Measurements from ENCODE around the gene MGAT1.

The MGAT1 gene

DNA sequence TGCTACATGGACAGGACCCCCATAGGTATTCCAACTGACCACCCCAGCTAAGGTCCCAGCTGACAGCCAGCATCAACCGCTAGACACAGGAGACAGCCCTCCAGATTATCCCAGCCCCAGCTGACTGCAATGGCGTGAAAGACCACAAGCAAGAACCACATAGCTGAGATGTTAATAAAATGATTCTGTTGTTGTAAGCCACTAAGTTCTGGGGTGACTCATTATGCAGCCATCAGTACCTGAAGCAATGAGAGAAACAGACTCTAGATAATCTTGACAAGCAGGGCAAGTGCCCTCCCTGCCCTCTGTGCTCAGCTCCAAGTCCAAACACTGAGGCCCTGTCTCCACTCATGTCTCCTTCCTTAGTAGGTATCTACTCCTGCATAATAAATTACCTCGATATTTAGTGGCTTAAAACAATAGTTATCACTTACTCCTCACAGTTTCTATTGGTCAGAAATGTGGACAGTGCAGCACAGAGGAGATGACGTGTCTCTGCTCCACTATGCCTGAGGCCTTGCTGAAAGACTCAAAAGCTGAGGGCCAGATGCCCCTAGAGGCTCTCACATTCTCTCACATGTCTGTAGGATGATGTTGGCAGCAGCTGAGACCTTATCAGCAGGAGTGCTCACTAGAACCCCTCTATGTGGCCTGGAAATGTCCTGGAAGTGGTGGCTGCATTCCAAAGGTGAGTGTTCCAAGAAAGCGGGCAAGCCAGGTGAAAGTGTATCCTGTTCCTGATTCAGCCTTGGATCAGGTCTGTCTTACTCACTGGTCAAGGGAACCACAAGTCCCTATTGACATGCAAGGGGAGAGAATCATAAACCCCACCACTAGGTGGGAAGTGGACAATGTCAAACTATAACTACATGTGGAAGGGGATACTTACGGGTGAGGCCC, 2.5 kb downstream of the MGAT1 start:
- Histone ChIP-seq H3K9ac (ENCODE audit: low read length) (no peak overlapping the region), H3K4ac (ENCODE audit: low read depth, low read length) (peak overlapping the region; percentile 80), H4K12ac (ENCODE audit: low read depth, low read length) (no peak overlapping the region), H4K91ac (ENCODE audit: low read depth, low read length) (no peak overlapping the region), H3K27me3 (ENCODE audit: insufficient read depth, low read length) (no peaks in the 10 kb centered on the region), H3K18ac (ENCODE audit: low read length) (no peak overlapping the region), H4K8ac (ENCODE audit: low read depth, low read length) (no peak overlapping the region), H2AK5ac (ENCODE audit: low read length) (no peak overlapping the region), H3K4me3 (ENCODE audit: low read depth, low read length) (no peak overlapping the region), H3K9me3 (ENCODE audit: insufficient read depth, low read depth, low read length) (no peaks in the 10 kb centered on the region), H3K14ac (ENCODE audit: low read length) (no peak overlapping the region), H3K27ac (ENCODE audit: low read depth, low read length) (peak overlapping the region; percentile 7), H2BK120ac (ENCODE audit: insufficient read depth, low read length, poor library complexity) (no peak overlapping the region), H3K79me2 (ENCODE audit: control insufficient read depth, insufficient read depth, low read length, poor library complexity) (peaks cover 29% of the 10 kb centered on the region), H3K4me2 (ENCODE audit: low read length) (peak overlapping the region; percentile 0), H3K4me1 (ENCODE audit: control insufficient read depth in 1 of 2, insufficient read depth in 2 of 2, low read length in 2 of 2) (peaks cover 33 to 43% of the 10 kb centered on the region in 2 experiments), H2AFZ (ENCODE audit: insufficient read depth, low read length, poor library complexity) (no peak overlapping the region), H3K79me1 (ENCODE audit: low read length) (peaks cover 16% of the 10 kb centered on the region), H2BK12ac (ENCODE audit: low read length) (no peak overlapping the region), H3K23ac (ENCODE audit: low read length) (no peak overlapping the region), H3K36me3 (ENCODE audit: control insufficient read depth in 1 of 2, insufficient read depth in 2 of 2, low read length in 2 of 2) (peaks cover 7 to 21% of the 10 kb centered on the region in 2 experiments), H2BK5ac (ENCODE audit: low read depth, low read length, poor library complexity) (no peak overlapping the region)
- peak; percentile 98 for DNase-seq
- no CpG with 5 or more reads among the region's 6 CpGs for WGBS (ENCODE audit: extremely low coverage, insufficient coverage, insufficient read length)

DNA sequence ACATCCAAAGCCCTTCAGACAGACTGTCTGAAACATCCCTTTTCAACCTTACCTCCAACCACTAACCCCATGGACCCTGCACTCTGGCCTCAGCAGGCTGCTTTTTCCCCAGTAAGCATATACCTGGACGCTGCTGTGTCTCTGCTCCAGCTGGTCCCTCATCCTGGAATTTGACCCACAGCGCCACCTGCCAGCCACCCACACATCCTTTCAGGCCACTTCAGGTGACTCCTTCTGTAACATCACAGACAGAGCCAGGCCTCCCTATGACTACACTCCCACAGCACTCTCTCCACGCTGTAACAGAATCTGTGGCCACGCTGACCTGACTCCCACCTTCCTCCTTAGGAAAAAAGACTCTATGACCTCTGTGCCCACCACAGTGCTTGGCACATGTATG, 3.4 kb downstream of the MGAT1 start:
- no peaks in the 10 kb centered on the region for H3K9me3 ChIP-seq (ENCODE audit: insufficient read depth, low read depth, low read length)
- no peak overlapping the region for H4K8ac ChIP-seq (ENCODE audit: low read depth, low read length)
- H3K14ac ChIP-seq (ENCODE audit: low read length): no peak overlapping the region
- H3K36me3 ChIP-seq (ENCODE audit: control insufficient read depth in 1 of 2, insufficient read depth in 2 of 2, low read length in 2 of 2): peaks cover 7 to 20% of the 10 kb centered on the region in 2 experiments
- H2BK5ac ChIP-seq (ENCODE audit: low read depth, low read length, poor library complexity): no peak overlapping the region
- H3K9ac ChIP-seq (ENCODE audit: low read length): no peak overlapping the region
- H3K79me2 ChIP-seq (ENCODE audit: control insufficient read depth, insufficient read depth, low read length, poor library complexity): peaks cover 29% of the 10 kb centered on the region
- H3K4me1 ChIP-seq (ENCODE audit: control insufficient read depth in 1 of 2, insufficient read depth in 2 of 2, low read length in 2 of 2): peaks cover 33 to 43% of the 10 kb centered on the region in 2 experiments
- H3K23ac ChIP-seq (ENCODE audit: low read length): no peak overlapping the region
- H2BK12ac ChIP-seq (ENCODE audit: low read length): no peak overlapping the region
- H3K4ac ChIP-seq (ENCODE audit: low read depth, low read length): peak overlapping the region; percentile 80
- peak; percentile 73 to 74 for DNase-seq
- WGBS (ENCODE audit: extremely low coverage, insufficient coverage, insufficient read length): no CpG with 5 or more reads among the region's 4 CpGs
- H2AK5ac ChIP-seq (ENCODE audit: low read length): no peak overlapping the region
- no peak overlapping the region for H2AFZ ChIP-seq (ENCODE audit: insufficient read depth, low read length, poor library complexity)
- no peak overlapping the region for H4K91ac ChIP-seq (ENCODE audit: low read depth, low read length)
- no peak overlapping the region for H4K12ac ChIP-seq (ENCODE audit: low read depth, low read length)
- H3K18ac ChIP-seq (ENCODE audit: low read length): no peak overlapping the region
- no peak overlapping the region for H3K4me2 ChIP-seq (ENCODE audit: low read length)
- H3K27ac ChIP-seq (ENCODE audit: low read depth, low read length): no peak overlapping the region
- no peak overlapping the region for H2BK120ac ChIP-seq (ENCODE audit: insufficient read depth, low read length, poor library complexity)
- H3K4me3 ChIP-seq (ENCODE audit: low read depth, low read length): no peak overlapping the region
- no peaks in the 10 kb centered on the region for H3K27me3 ChIP-seq (ENCODE audit: insufficient read depth, low read length)
- peaks cover 16% of the 10 kb centered on the region for H3K79me1 ChIP-seq (ENCODE audit: low read length)

DNA sequence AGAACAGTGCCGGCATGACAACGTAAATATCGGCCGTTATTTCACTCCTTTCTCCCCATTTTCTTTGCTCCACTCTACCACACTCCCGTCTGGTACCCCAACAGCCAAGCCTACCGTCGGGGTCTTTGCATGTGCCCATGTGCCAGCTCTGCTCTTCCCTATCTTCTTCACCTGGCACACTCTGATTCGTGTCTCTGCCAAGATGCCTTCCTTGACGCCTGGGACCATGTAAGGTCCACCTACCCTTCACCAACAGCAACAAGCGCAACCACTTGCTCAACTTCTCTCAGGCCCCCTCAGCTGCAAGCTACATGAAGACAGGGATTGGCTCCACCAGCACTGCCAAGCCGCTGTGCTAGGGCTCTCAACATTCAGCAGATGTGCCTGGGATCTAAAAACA, 4.4 kb downstream of the MGAT1 start:
- WGBS (ENCODE audit: extremely low coverage, insufficient coverage, insufficient read length): no CpG with 5 or more reads among the region's 11 CpGs
- no peak overlapping the region for H3K27ac ChIP-seq (ENCODE audit: low read depth, low read length)
- H3K4me2 ChIP-seq (ENCODE audit: low read length): no peak overlapping the region

DNA sequence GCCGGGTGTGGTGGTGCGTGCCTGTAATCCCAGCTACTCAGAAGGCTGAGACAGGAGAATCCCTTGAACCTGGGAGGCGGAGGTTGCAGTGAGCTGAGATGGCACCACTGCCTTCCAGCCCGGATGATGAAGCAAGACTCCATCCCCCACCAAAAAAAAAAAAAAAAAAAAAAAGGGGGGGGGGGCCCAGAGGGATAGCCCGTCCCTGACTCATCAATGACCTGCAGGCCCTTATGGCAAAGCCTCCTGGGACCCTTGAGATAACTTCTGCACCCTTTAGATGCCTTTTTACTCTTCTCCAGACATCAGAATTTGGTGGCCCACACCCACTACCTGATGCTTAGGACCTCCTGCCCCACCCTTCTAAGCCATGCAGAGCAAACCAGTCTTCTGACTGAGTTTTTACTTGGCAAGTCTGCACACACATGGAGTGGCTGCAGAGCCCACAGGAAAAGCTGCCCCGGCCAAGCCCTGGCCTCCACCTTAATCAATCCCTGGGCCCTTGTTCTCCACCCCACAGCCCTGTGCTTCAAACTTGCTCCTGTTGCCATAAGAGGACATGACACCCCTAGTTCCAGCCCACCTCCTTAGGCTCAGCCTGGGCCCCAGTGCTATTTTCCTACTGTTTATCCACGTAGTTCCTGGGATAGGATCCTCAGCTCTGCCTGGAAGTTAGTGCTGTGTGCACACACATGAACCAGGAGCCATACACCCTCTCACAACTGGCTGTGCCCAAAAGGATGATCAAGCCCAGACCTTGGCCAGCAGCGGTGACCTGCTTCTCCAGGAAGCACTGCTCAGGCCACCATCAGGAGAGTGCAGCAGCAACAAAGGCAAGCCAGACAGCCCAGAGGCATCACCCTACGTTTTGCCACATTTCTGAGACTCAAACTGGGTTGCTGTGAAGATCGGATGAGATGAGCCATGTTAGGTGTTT, 5.1 kb downstream of the MGAT1 start:
- Histone ChIP-seq H3K23ac (ENCODE audit: low read length) (no peak overlapping the region), H3K27me3 (ENCODE audit: insufficient read depth, low read length) (no peaks in the 10 kb centered on the region), H3K4me1 (ENCODE audit: control insufficient read depth in 1 of 2, insufficient read depth in 2 of 2, low read length in 2 of 2) (peaks cover 25 to 36% of the 10 kb centered on the region in 2 experiments), H3K4ac (ENCODE audit: low read depth, low read length) (peak overlapping the region; percentile 48), H3K36me3 (ENCODE audit: control insufficient read depth in 1 of 2, insufficient read depth in 2 of 2, low read length in 2 of 2) (peaks cover 12 to 27% of the 10 kb centered on the region in 2 experiments), H3K9ac (ENCODE audit: low read length) (no peak overlapping the region), H2BK120ac (ENCODE audit: insufficient read depth, low read length, poor library complexity) (no peak overlapping the region), H3K4me2 (ENCODE audit: low read length) (no peak overlapping the region), H2AFZ (ENCODE audit: insufficient read depth, low read length, poor library complexity) (no peak overlapping the region), H3K79me2 (ENCODE audit: control insufficient read depth, insufficient read depth, low read length, poor library complexity) (peaks cover 31% of the 10 kb centered on the region), H2AK5ac (ENCODE audit: low read length) (no peak overlapping the region), H4K12ac (ENCODE audit: low read depth, low read length) (no peak overlapping the region), H3K9me3 (ENCODE audit: insufficient read depth, low read depth, low read length) (no peaks in the 10 kb centered on the region), H4K91ac (ENCODE audit: low read depth, low read length) (no peak overlapping the region), H2BK12ac (ENCODE audit: low read length) (no peak overlapping the region), H3K4me3 (ENCODE audit: low read depth, low read length) (no peak overlapping the region), H3K79me1 (ENCODE audit: low read length) (peaks cover 5% of the 10 kb centered on the region), H3K18ac (ENCODE audit: low read length) (no peak overlapping the region), H3K14ac (ENCODE audit: low read length) (no peak overlapping the region), H3K27ac (ENCODE audit: low read depth, low read length) (no peak overlapping the region), H4K8ac (ENCODE audit: low read depth, low read length) (no peak overlapping the region), H2BK5ac (ENCODE audit: low read depth, low read length, poor library complexity) (no peak overlapping the region)
- WGBS (ENCODE audit: extremely low coverage, insufficient coverage, insufficient read length): no CpG with 5 or more reads among the region's 10 CpGs
- peak in 1 of 2 donors; percentile 62 for DNase-seq

More for the DNA sequence above, 4.4 kb downstream of the MGAT1 start:
- Histone ChIP-seq H3K9ac (ENCODE audit: low read length) (no peak overlapping the region), H4K8ac (ENCODE audit: low read depth, low read length) (no peak overlapping the region), H4K91ac (ENCODE audit: low read depth, low read length) (no peak overlapping the region), H2BK5ac (ENCODE audit: low read depth, low read length, poor library complexity) (no peak overlapping the region), H3K9me3 (ENCODE audit: insufficient read depth, low read depth, low read length) (no peaks in the 10 kb centered on the region), H3K23ac (ENCODE audit: low read length) (no peak overlapping the region), H2AK5ac (ENCODE audit: low read length) (no peak overlapping the region), H3K4ac (ENCODE audit: low read depth, low read length) (peak overlapping the region; percentile 48), H2BK12ac (ENCODE audit: low read length) (no peak overlapping the region), H2AFZ (ENCODE audit: insufficient read depth, low read length, poor library complexity) (no peak overlapping the region), H3K18ac (ENCODE audit: low read length) (no peak overlapping the region), H2BK120ac (ENCODE audit: insufficient read depth, low read length, poor library complexity) (no peak overlapping the region), H3K36me3 (ENCODE audit: control insufficient read depth in 1 of 2, insufficient read depth in 2 of 2, low read length in 2 of 2) (peaks cover 7 to 20% of the 10 kb centered on the region in 2 experiments), H4K12ac (ENCODE audit: low read depth, low read length) (no peak overlapping the region), H3K14ac (ENCODE audit: low read length) (no peak overlapping the region), H3K27me3 (ENCODE audit: insufficient read depth, low read length) (no peaks in the 10 kb centered on the region), H3K79me1 (ENCODE audit: low read length) (peaks cover 9% of the 10 kb centered on the region), H3K79me2 (ENCODE audit: control insufficient read depth, insufficient read depth, low read length, poor library complexity) (peaks cover 30% of the 10 kb centered on the region), H3K4me1 (ENCODE audit: control insufficient read depth in 1 of 2, insufficient read depth in 2 of 2, low read length in 2 of 2) (peaks cover 25 to 36% of the 10 kb centered on the region in 2 experiments), H3K4me3 (ENCODE audit: low read depth, low read length) (no peak overlapping the region)
- no peak for DNase-seq

Data from trophoblast cell (in vitro differentiated cells and primary cell).